ENCODE measurements around the gene PDZD8.
"Not testable (repeated sequence)": the region's sequence is repeated elsewhere in the genome, so short reads cannot be mapped to it uniquely, and the experiment has no call there.

The PDZD8 gene

DNA sequence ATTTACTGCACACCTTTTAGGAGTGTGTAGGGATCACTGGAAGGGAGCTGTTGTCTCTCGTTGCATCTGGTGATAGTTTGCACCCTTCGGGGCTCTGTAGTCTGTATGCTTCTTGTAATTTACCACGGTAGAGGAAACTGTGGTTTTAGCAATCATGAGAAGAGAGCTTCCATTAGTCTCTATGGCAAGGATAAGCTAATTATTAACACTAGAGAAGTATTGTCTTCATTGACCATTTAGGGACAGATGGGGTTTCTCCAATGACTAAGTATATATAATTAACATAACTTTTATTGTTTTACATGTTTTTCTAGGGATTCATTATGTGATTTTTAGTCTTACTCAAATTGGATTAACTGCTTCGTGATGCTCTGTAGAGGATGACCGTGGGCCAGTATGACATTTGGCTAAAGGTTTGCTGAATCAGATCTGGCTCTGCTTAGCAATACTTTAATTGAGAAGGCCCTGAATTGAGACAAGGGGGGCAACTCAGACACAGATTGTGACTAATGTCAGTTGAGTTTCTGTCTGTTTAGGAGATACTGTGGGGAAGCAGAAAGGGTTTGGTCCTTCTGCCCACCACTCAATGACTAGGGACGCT, 125.6 kb downstream of the PDZD8 start:
- DNase-seq, result peak; percentile 29 to 34

GRCh38 chr10:117248750-117249465, 126.3 kb downstream of the PDZD8 start:
- no peak for DNase-seq

DNA sequence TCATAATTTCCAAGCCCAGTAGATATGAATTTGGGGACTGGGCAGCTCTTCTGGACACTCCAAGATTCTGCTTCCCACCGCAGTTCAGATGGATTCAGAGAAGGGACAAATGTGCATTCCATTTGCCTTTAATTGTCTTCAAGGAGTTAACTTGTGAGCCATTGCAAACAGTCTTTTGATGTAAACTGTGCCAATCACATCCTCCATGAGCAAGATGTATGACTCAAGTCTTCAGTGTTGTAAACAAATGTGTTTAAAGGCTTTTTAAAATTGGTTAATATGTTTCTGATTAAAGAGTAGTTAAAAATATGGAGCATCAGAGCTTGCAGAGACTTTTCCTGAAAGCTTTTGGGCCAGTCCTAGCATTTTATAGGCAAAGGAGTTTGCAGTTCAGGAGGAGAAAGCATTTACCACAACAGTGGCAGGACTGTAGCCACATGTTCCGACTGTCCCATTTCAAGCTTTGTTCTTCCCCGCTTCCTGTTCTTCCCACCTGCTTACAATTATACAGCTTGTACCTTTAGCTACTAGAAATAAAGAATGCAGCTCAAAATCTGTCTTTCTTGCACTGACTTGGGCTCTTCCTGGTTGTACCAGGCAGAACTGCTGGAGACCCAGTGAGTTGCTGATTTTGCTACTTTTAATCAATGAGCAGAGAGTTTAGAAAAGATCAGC, 128.1 kb downstream of the PDZD8 start:
- DNase-seq, result no peak

DNA sequence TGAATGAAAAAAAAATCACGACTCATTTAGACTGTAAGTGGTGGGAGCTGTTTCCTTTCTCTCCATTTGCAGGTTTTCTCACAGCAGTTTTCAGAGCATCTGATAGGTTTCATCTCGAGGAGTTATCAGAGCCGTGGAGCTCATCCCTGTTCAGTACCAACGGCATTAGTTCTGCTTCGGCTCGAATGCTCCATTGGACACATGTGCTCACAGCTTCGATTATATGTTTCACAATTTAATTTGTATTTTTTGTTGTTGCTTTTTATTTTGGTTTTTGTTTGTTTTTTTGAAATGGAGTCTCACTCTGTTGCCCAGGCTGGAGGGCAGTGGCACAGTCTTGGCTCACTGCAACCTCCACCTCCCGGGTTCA, 132.8 kb downstream of the PDZD8 start:
- no peak for DNase-seq

- DNase-seq, result no peak
Measured at GRCh38 chr10:117241541-117242462, 133.4 kb downstream of the PDZD8 start.

DNA sequence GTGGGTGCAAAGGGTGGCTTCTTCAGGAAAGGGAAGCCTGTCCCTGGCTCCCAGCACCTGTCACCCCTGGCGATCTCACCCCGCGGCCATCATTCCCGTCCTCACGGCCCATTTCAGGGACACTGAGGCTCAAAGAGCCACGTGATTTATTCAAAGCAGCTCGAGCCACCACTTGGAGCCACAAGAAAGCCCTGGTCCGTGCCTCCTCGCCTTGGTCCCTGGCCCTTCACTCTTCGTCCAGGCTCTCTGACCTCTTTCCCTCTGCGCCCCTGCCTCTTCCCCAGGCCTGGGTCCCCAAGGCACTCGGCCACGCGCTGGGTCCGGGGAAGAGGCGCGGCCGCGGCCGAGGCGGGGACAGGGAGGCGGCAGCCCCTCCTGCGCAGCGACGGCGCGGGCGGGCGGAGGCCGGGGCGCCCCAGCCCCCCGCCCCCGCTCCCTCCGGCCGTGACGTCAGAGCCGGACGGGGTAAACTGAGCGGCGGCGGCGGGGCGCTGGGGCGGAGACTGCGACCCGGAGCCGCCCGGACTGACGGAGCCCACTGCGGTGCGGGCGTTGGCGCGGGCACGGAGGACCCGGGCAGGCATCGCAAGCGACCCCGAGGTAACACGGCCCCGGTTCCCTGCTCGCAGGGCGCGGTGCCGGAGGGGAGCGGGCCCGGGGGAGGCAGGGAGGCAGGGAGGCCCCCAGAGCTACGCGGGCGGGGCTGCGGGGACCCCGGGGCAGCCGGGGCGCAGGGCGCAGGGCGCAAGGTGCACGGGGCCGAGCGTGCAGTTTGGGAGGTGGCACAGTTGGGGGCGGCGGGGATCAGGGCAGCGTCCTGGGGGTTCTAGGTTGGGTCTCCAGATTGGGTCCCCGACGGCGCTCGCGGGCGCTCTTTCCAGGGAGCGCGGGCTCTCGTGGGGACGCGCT, 134.4 kb downstream of the PDZD8 start, which contains the start of gene SLC18A2:
Gene SLC18A2, plus strand, starts transcription at position 494 of the 909 bp plus-strand sequence. CDS start 580 bp downstream, outside the sequence.
- DNase-seq, result no peak

- no peak for DNase-seq
Measured at GRCh38 chr10:117239721-117240620, 135.3 kb downstream of the PDZD8 start.

GRCh38 chr10:117239051-117239450, 136.2 kb downstream of the PDZD8 start:
- no peak for DNase-seq

DNA sequence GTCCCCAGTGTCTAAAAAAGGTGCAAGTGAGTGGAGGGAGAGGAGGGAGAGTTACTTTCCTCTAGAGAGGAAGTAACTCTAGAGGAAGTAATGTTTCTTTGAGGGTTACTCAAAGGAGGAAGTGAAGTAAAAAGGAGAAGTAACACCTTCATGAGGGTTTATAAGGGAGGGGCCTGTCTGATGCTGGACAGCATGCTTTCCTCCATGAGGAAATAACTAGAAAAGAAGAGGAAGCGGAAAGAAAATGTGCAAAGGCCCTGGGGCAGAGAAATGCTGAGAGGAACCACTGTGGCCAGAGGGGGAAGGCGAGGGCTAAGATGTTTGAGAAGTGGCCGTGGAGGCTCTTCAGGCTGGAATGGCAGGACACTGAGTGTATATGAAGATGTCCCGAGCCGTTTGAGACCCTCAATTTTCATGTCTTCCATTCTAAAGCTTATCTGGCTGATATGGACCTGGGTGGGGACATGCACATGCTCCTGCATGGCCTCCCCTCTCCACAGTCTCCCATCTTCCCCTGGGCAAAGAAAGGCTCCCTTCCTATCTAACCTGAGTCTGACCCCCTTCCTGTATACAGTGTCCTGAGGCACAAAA, 137.7 kb downstream of the PDZD8 start:
- DNase-seq, result peak; percentile 92 to 98

- not testable (repeated sequence) for DNase-seq
Measured at GRCh38 chr10:117230107-117230506, 145.1 kb downstream of the PDZD8 start.

- DNase-seq, result no peak
Measured at GRCh38 chr10:117228210-117228609, 147.0 kb downstream of the PDZD8 start.
